Activated B cell treated with CpG ODN at 0.5 μM for 24 hours (primary cell): ENCODE measurements around the gene AGAP1. TPM values are rescaled to one million over a fixed set of nuclear protein-coding genes. Genes with fewer than 3 reads are reported as not detected.

Experiments
- ATAC-seq: fragments of 200-7000 bp; cut with Tn5 transposase; one replicate; pipeline ENCODE4 v1.10.0; 2021; ENCODE audit warnings: low read depth, mild to moderate bottlenecking, moderate library complexity
- CTCF ChIA-PET: fragments of 350-600 bp; sonication (Branson Sonifier 250); formaldehyde crosslinking; loops from one replicate; lab custom pipeline; 2021; ENCODE audit warnings: antibody characterized with exemption; lab: Charles Lee
- POLR2A ChIA-PET: fragments of 350-600 bp; sonication (Branson Sonifier 250); formaldehyde crosslinking; loops from one replicate; lab custom pipeline; 2021; ENCODE audit warnings: antibody characterized with exemption; lab: Charles Lee
- DNase-seq: peaks from one replicate; pipeline ENCODE4 v3.0.0; 2022
- H3K27ac Mint-ChIP-seq: one replicate; pipeline ENCODE4 v1.8.0; 2020; ENCODE audit warnings: mixed read lengths
- H3K27me3 Mint-ChIP-seq: one replicate; pipeline ENCODE4 v1.8.0; 2021; ENCODE audit warnings: mixed read lengths
- H3K36me3 Mint-ChIP-seq: one replicate; pipeline ENCODE4 v1.8.0; 2021; ENCODE audit warnings: low read depth, mixed read lengths
- H3K4me1 Mint-ChIP-seq: one replicate; pipeline ENCODE4 v1.8.0; 2021; ENCODE audit warnings: mixed read lengths
- H3K4me3 Mint-ChIP-seq: one replicate; pipeline ENCODE4 v1.8.0; 2020; ENCODE audit warnings: mild to moderate bottlenecking, mixed read lengths
- H3K9me3 Mint-ChIP-seq: one replicate; pipeline ENCODE4 v1.8.0; 2020; ENCODE audit warnings: mixed read lengths
- intact Hi-C: fragments of 100-400 bp; cut with micrococcal nuclease; formaldehyde crosslinking; loops from one replicate; pipeline ENCODE4 v1.15.1; 2024
- total RNA-seq: library from RNA; stranded (reverse); gene quantifications from 2 replicates; pipeline ENCODE4 v1.2.3, GENCODE V29; 2022
- TF ChIP-seq, protein P1 (sequence below): fragments of 200-600 bp; IDR thresholded peaks from one replicate; pipeline ENCODE4 v1.8.0; 2022; ENCODE audit warnings: antibody characterized with exemption, mild to moderate bottlenecking

AGAP1 gene
- total RNA-seq, 1 donor from 2014 or later: not detected

DNA sequence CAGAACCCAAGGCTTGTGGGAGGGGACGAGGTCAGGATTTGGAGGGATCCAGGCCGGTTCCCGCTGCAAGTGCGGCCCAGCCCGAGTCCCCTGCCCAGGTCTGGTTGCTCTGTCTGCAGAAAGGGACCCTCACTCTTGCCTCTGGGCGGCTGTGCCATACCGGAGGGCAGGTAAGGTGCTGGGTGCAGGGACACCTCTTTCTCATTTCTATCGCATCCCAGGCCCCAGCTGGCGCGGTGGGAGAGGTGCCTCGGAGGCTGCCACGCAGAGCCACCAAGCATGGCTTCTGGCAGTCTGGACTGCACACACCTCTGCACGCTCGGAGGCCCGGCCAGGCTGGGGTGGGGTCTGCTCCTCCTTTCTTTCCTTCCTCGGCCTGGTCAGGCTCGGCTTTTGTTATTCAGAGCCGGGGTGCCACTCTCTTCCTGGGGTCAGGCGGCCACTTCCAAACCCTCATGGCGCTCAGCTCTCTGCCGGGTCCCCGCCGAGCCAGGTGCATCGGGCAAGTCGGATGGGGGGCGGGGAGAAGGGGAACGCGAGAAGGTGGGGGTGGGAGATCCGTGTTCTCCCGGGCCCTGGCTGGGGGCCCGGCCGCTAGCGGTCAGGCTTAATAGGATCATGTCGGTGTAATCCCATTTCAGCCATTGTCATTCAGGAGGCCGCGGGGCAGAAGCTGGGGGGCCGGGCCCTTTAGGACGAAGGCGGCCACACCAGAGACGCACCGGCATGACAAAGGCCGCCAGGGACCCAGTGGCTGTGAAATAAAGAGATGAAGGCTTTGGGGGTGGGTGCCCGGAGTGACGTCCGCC is 665.3 kb downstream of the AGAP1 start:
- CTCF ChIA-PET: no interaction called here
- no peak for ATAC-seq

DNA sequence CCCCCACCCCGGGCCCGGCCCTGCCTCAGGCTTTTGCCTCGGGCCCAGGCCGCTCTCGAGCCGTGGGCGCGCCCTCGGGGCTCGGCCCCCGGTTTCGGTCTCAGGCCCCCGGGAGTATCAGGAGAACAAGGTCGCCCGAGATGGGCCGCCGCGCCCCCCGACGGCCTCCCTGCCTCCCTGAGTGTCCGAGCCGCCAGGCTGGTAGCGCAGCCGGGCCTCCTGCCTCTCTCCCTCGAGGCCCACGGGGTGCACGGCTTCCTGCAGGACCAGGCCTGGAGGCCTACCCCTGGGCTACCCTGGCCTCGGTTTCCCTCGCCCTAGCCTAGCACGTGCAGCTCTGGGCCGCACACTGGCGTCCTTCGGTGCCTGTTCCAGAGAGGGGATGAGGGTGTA is 665.9 kb downstream of the AGAP1 start:
- no peak for ATAC-seq
- TF ChIP-seq, protein P1, sequence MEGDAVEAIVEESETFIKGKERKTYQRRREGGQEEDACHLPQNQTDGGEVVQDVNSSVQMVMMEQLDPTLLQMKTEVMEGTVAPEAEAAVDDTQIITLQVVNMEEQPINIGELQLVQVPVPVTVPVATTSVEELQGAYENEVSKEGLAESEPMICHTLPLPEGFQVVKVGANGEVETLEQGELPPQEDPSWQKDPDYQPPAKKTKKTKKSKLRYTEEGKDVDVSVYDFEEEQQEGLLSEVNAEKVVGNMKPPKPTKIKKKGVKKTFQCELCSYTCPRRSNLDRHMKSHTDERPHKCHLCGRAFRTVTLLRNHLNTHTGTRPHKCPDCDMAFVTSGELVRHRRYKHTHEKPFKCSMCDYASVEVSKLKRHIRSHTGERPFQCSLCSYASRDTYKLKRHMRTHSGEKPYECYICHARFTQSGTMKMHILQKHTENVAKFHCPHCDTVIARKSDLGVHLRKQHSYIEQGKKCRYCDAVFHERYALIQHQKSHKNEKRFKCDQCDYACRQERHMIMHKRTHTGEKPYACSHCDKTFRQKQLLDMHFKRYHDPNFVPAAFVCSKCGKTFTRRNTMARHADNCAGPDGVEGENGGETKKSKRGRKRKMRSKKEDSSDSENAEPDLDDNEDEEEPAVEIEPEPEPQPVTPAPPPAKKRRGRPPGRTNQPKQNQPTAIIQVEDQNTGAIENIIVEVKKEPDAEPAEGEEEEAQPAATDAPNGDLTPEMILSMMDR: no peak
- intact Hi-C loops: no loop called here
- no peak overlapping the region for H3K27ac Mint-ChIP-seq
- DNase-seq: no peak
- ChIA-PET CTCF (no interaction called here), POLR2A (no interaction called here)
- H3K27me3 Mint-ChIP-seq: peaks cover 52% of the 10 kb centered on the region
- peaks cover 1% of the 10 kb centered on the region for H3K4me1 Mint-ChIP-seq
- no peak overlapping the region for H3K4me3 Mint-ChIP-seq
- no peaks in the 10 kb centered on the region for H3K36me3 Mint-ChIP-seq
- no peaks in the 10 kb centered on the region for H3K9me3 Mint-ChIP-seq

More for the DNA sequence above, 665.3 kb downstream of the AGAP1 start:
- no peak for DNase-seq
- POLR2A ChIA-PET: no interaction called here
- H3K27ac Mint-ChIP-seq: no peak overlapping the region
- peaks cover 50% of the 10 kb centered on the region for H3K27me3 Mint-ChIP-seq
- no peaks in the 10 kb centered on the region for H3K9me3 Mint-ChIP-seq
- intact Hi-C loops: no loop called here
- TF ChIP-seq, protein P1: no peak
- no peak overlapping the region for H3K4me3 Mint-ChIP-seq
- H3K36me3 Mint-ChIP-seq: no peaks in the 10 kb centered on the region
- H3K4me1 Mint-ChIP-seq: no peaks in the 10 kb centered on the region

DNA sequence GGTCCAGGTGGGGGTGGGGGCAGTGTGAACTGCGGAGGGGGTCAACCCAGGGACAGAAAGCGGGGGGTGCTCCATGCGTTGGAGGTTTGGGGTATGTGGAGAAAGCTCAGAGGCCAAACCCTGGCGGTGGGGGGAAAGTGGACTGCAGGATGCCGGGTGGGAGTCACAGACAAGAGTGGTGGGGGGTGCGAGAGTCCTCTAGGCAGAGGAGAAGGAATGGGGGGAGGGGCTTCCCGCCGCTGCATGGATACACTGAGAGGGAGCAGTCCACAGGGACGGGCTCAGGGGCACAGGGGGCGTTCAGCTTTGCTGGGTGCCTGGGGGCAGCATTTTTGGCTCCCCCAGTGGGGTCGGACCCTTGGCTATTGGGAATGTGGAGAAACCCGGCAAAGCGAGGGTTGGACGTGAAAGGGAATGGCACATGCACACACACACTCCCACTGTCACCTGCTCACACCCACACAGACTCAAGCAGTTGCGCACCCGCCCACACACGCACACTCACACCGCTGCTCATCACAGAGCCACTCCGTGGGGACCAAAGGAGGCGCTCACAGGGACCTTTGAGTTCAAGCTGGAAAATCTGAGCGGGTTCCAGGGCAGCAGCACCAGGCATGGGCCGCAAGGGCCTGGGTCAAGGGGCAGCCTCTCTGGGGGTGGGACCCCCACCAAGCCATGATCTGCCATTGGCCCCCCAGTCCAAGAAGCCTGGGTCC is 666.7 kb downstream of the AGAP1 start:
- POLR2A ChIA-PET: no interaction called here
- no peak overlapping the region for H3K27ac Mint-ChIP-seq
- peaks cover 59% of the 10 kb centered on the region for H3K27me3 Mint-ChIP-seq
- no peak overlapping the region for H3K4me3 Mint-ChIP-seq
- no peak for ATAC-seq
- intact Hi-C loops: no loop called here
- H3K4me1 Mint-ChIP-seq: peaks cover 1% of the 10 kb centered on the region
- no peak for DNase-seq
- H3K9me3 Mint-ChIP-seq: no peaks in the 10 kb centered on the region
- TF ChIP-seq, protein P1: no peak
- no peaks in the 10 kb centered on the region for H3K36me3 Mint-ChIP-seq
- CTCF ChIA-PET: no interaction called here

DNA sequence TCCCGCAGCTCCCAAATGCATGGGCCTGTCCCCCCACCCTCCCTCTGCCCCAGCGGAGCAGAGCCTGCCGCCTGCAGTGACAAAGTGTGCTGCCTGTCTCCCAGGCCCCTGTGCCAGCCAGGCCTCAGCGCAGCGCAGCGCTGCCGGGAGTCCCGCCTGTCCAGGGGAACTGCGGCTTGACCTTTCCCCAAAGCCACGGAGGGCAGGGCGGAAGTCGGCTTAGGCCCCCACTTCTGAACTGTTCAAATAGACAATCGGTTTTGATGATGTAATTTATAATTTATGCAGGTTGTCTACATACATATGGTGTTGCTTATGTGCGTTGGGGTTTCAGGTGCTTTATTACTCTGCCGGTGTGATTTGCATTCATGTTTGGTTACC is 667.2 kb downstream of the AGAP1 start:
- intact Hi-C loops: no loop called here
- Mint-ChIP-seq H3K27ac (no peak overlapping the region), H3K36me3 (no peaks in the 10 kb centered on the region), H3K27me3 (peaks cover 63% of the 10 kb centered on the region), H3K9me3 (no peaks in the 10 kb centered on the region), H3K4me1 (peaks cover 2% of the 10 kb centered on the region), H3K4me3 (no peak overlapping the region)
- no peak for ATAC-seq
- POLR2A ChIA-PET: no interaction called here
- CTCF ChIA-PET: no interaction called here
- no peak for DNase-seq
- TF ChIP-seq, protein P1: no peak

DNA sequence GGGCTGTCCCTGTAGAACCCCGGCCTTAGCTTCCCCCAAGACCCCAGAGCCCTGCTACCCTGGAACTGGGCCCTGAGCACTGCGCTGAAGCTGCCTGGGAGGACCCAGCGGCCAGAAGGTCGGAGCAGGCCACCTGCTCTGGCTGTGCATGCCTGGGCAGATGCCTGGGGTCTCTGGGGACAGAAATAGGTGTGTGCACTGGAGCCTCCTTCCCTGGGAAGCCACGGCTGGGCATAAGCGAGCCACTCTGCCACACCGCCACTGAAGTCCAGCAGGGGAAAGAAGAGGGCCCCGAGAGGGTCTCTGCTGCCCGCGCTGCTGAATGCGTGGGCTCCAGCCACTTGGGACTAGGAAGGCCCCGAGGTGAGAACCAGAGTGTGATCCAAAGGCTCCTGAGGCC is 667.7 kb downstream of the AGAP1 start:
- TF ChIP-seq, protein P1: no peak
- ATAC-seq (no peak), DNase-seq (no peak)
- Mint-ChIP-seq H3K27ac (no peak overlapping the region), H3K27me3 (peaks cover 64% of the 10 kb centered on the region), H3K9me3 (no peaks in the 10 kb centered on the region), H3K4me3 (no peak overlapping the region), H3K4me1 (peaks cover 6% of the 10 kb centered on the region), H3K36me3 (no peaks in the 10 kb centered on the region)
- ChIA-PET CTCF (no interaction called here), POLR2A (no interaction called here)
- intact Hi-C loops: no loop called here
